Peyer's patch (tissue), 4 donors: ENCODE measurements around the gene MME. TPM values are rescaled to one million over a fixed set of nuclear protein-coding genes. Genes with fewer than 3 reads are reported as not detected.

Source experiments
- DNase-seq, 3 donors: peaks; one replicate each; pipeline ENCODE4 v3.0.0-alpha.2; 2017 to 2019
- H3K27ac ChIP-seq, 4 donors: fragments of 200-600 bp; sonication (generic); one replicate each; pipeline ENCODE4 v1.5.1; 2016 to 2019
- H3K27me3 ChIP-seq, 2 donors: fragments of 200-600 bp; sonication (generic); one replicate each; pipeline ENCODE4 v1.5.1; 2019
- H3K36me3 ChIP-seq, 3 donors: fragments of 200-600 bp; sonication (generic); one replicate each; pipeline ENCODE4 v1.5.1; 2016 to 2019
- H3K4me1 ChIP-seq, 4 donors: fragments of 200-600 bp; sonication (generic); one replicate each; pipeline ENCODE4 v1.5.1; 2016 to 2019
- H3K4me3 ChIP-seq, 4 donors: fragments of 200-600 bp; sonication (generic); 1 replicate in 3 of 4; 2 replicates in 1 of 4; pipeline ENCODE4 v1.5.1; 2016 to 2019; ENCODE audit warnings: mild to moderate bottlenecking in 1 of 4
- H3K9me3 ChIP-seq, 4 donors: fragments of 200-600 bp; sonication (generic); one replicate each; pipeline ENCODE4 v1.5.1; 2016 to 2019; ENCODE audit warnings: mild to moderate bottlenecking in 1 of 4
- CTCF ChIP-seq, 6 experiments: fragments of 450-650 bp in 4 of 6; fragments of 200-600 bp in 2 of 6; sonication (generic) in 1 of 6; IDR thresholded peaks; one replicate each; pipeline ENCODE4 v1.5.1; 2017 to 2019; ENCODE audit warnings: antibody characterized with exemption in 6 of 6, mild to moderate bottlenecking in 3 of 6, moderate library complexity in 1 of 6
- POLR2A ChIP-seq, 2 donors: fragments of 450-650 bp; IDR thresholded peaks; one replicate each; pipeline ENCODE4 v1.5.1; 2017; ENCODE audit warnings: antibody characterized with exemption in 2 of 2, mild to moderate bottlenecking in 2 of 2, moderate library complexity in 2 of 2
- total RNA-seq, 4 donors: library from RNA; depleted of rRNA; stranded (reverse); fragments of >200 nt; gene quantifications; one replicate each; pipeline ENCODE4 v1.1.0, GENCODE V29; 2016

The MME gene
- total RNA-seq, 4 donors from 2014 or later = 19.0 to 1,011 (median 511) TPM

- DNase-seq = no peak
- Histone ChIP-seq H3K4me1 (no peaks in the 10 kb centered on the region), H3K27ac (no peak overlapping the region), H3K27me3 (no peaks in the 10 kb centered on the region), H3K36me3 (no peaks in the 10 kb centered on the region), H3K9me3 (no peaks in the 10 kb centered on the region), H3K4me3 (no peak overlapping the region)
- no peak for TF ChIP-seq POLR2A (IDR thresholded peaks at IDR 0.05)
- TF ChIP-seq CTCF (IDR thresholded peaks at IDR 0.05) = no peak
These were observed 109.4 kb downstream of the MME start for GRCh38 chr3:155189478-155189877.

GRCh38 chr3:155190691-155191090 is 110.6 kb downstream of the MME start:
- H3K4me3 ChIP-seq = no peak overlapping the region
- DNase-seq = no peak
- H3K9me3 ChIP-seq = no peaks in the 10 kb centered on the region
- H3K27ac ChIP-seq = no peak overlapping the region
- no peaks in the 10 kb centered on the region for H3K27me3 ChIP-seq
- H3K4me1 ChIP-seq = no peaks in the 10 kb centered on the region
- H3K36me3 ChIP-seq = no peaks in the 10 kb centered on the region
- TF ChIP-seq CTCF (IDR thresholded peaks at IDR 0.05) (no peak), POLR2A (IDR thresholded peaks at IDR 0.05) (no peak)

- no peak overlapping the region for H3K4me3 ChIP-seq
- DNase-seq = no peak
- no peaks in the 10 kb centered on the region for H3K4me1 ChIP-seq
- H3K36me3 ChIP-seq = no peaks in the 10 kb centered on the region
- TF ChIP-seq CTCF (IDR thresholded peaks at IDR 0.05) (no peak), POLR2A (IDR thresholded peaks at IDR 0.05) (no peak)
- H3K27ac ChIP-seq = no peak overlapping the region
- no peaks in the 10 kb centered on the region for H3K27me3 ChIP-seq
- H3K9me3 ChIP-seq = no peaks in the 10 kb centered on the region
These were observed 113.0 kb downstream of the MME start for GRCh38 chr3:155192957-155193746.

- Histone ChIP-seq H3K4me3 (no peak overlapping the region), H3K27me3 (no peaks in the 10 kb centered on the region), H3K27ac (no peak overlapping the region), H3K9me3 (no peaks in the 10 kb centered on the region), H3K36me3 (no peaks in the 10 kb centered on the region), H3K4me1 (no peaks in the 10 kb centered on the region)
- TF ChIP-seq CTCF (IDR thresholded peaks at IDR 0.05) (no peak), POLR2A (IDR thresholded peaks at IDR 0.05) (no peak)
- no peak for DNase-seq
These were observed 113.7 kb downstream of the MME start for GRCh38 chr3:155193868-155194267.

GRCh38 chr3:155194973-155195957 is 115.1 kb downstream of the MME start:
- Histone ChIP-seq H3K27me3 (no peaks in the 10 kb centered on the region), H3K9me3 (no peaks in the 10 kb centered on the region), H3K36me3 (no peaks in the 10 kb centered on the region), H3K4me1 (no peaks in the 10 kb centered on the region), H3K27ac (no peak overlapping the region), H3K4me3 (no peak overlapping the region)
- no peak for DNase-seq
- no peak for TF ChIP-seq CTCF (IDR thresholded peaks at IDR 0.05)
- no peak for TF ChIP-seq POLR2A (IDR thresholded peaks at IDR 0.05)
